Neural cell (in vitro differentiated cells): Measurements from ENCODE around the gene PRRG3. TPM values are rescaled to one million over a fixed set of nuclear protein-coding genes. Genes with fewer than 3 reads are reported as not detected.

Source experiments
- H2AFZ ChIP-seq: fragments of 200-600, 300-800 bp; sonication (generic), shearing (Covaris generic); 2 replicates; pipeline ENCODE4 v1.6.0; 2014; ENCODE audit warnings: low read depth, mild to moderate bottlenecking, antibody characterized with exemption, low read length, moderate library complexity
- H3F3A ChIP-seq: fragments of 200-600 bp; shearing (Covaris generic); 2 replicates; pipeline ENCODE4 v1.6.1; 2016; ENCODE audit warnings: mild to moderate bottlenecking, moderate library complexity, mixed read lengths, antibody characterized with exemption, low read length; ENCODE audit not compliant: insufficient read depth, poor library complexity, severe bottlenecking
- H3K27ac ChIP-seq: fragments of 200-600, 300-800 bp; sonication (generic), shearing (Covaris generic); 2 replicates; pipeline ENCODE4 v1.5.1; 2014; ENCODE audit warnings: mild to moderate bottlenecking, low read length, moderate library complexity
- H3K27me3 ChIP-seq: fragments of 300-800, 200-600 bp; sonication (generic), shearing (Covaris generic); 2 replicates; pipeline ENCODE4 v1.6.0; 2014; ENCODE audit warnings: mild to moderate bottlenecking, low read depth, low read length, moderate library complexity; ENCODE audit not compliant: insufficient read depth
- H3K36me3 ChIP-seq: fragments of 300-800, 200-600 bp; sonication (generic), shearing (Covaris generic); 2 replicates; pipeline ENCODE4 v1.5.1; 2014; ENCODE audit warnings: mild to moderate bottlenecking, antibody characterized with exemption, low read length, moderate library complexity; ENCODE audit not compliant: insufficient read depth
- H3K4me2 ChIP-seq: fragments of 300-800, 200-600 bp; sonication (generic), shearing (Covaris generic); 2 replicates; pipeline ENCODE4 v1.6.0; 2014; ENCODE audit warnings: mild to moderate bottlenecking, low read length
- H3K4me3 ChIP-seq: fragments of 300-800, 200-600 bp; sonication (generic), shearing (Covaris generic); 2 replicates; pipeline ENCODE4 v1.5.1; 2014; ENCODE audit warnings: mild to moderate bottlenecking, low read length, moderate library complexity
- H3K79me2 ChIP-seq: fragments of 200-600 bp; shearing (Covaris generic); replicated peaks from 2 replicates; pipeline ENCODE4 v1.6.0; 2014; ENCODE audit warnings: mild to moderate bottlenecking, low read length, moderate library complexity; ENCODE audit not compliant: insufficient read depth
- H3K9ac ChIP-seq: fragments of 300-800, 200-600 bp; sonication (generic), shearing (Covaris generic); 2 replicates; pipeline ENCODE4 v1.6.1; 2016; ENCODE audit warnings: mild to moderate bottlenecking, low read length, mixed read lengths
- H3K9me2 ChIP-seq: fragments of 200-600 bp; shearing (Covaris generic); 2 replicates; pipeline ENCODE4 v1.6.1; 2016; ENCODE audit warnings: mild to moderate bottlenecking, low read length, mixed read lengths; ENCODE audit not compliant: insufficient read depth
- H3K9me3 ChIP-seq: fragments of 200-600, 300-800 bp; sonication (generic), shearing (Covaris generic); 2 replicates; pipeline ENCODE4 v1.6.1; 2016; ENCODE audit warnings: mild to moderate bottlenecking, mixed run types, low read length, moderate library complexity, mixed read lengths
- H4K20me1 ChIP-seq: fragments of 200-600 bp; shearing (Covaris generic); 2 replicates; pipeline ENCODE4 v1.6.1; 2016; ENCODE audit warnings: mild to moderate bottlenecking, mixed run types; ENCODE audit not compliant: insufficient read depth
- CTCF ChIP-seq: fragments of 450-650 bp; IDR thresholded peaks from 2 replicates; pipeline ENCODE4 v1.5.1; 2014; ENCODE audit warnings: antibody characterized with exemption, mild to moderate bottlenecking, moderate library complexity; ENCODE audit not compliant: poor library complexity, severe bottlenecking
- EP300 ChIP-seq: fragments of 450-650 bp; conservative IDR thresholded peaks from 2 replicates; pipeline ENCODE4 v1.6.1; 2014; ENCODE audit warnings: antibody characterized with exemption, mild to moderate bottlenecking, moderate library complexity; ENCODE audit not compliant: poor library complexity, severe bottlenecking
- EZH2 ChIP-seq: fragments of 200-600, 300-800 bp; shearing (Covaris generic), sonication (generic); IDR thresholded peaks from 2 replicates; pipeline ENCODE4 v1.6.1; 2014; ENCODE audit warnings: antibody characterized with exemption, low read length, borderline replicate concordance, mild to moderate bottlenecking; ENCODE audit not compliant: insufficient read depth, poor library complexity, severe bottlenecking
- MXI1 ChIP-seq: fragments of 450-650 bp; conservative IDR thresholded peaks from 2 replicates; pipeline ENCODE4 v1.6.1; 2014; ENCODE audit warnings: antibody characterized with exemption, mild to moderate bottlenecking; ENCODE audit not compliant: poor library complexity, severe bottlenecking
- POLR2AphosphoS5 ChIP-seq: IDR thresholded peaks from 2 replicates; pipeline ENCODE4 v1.6.1; 2012
- RAD21 ChIP-seq: fragments of 450-650 bp; conservative IDR thresholded peaks from 2 replicates; pipeline ENCODE4 v1.6.1; 2014; ENCODE audit warnings: antibody characterized with exemption, mild to moderate bottlenecking, moderate library complexity
- SMC3 ChIP-seq: fragments of 450-650 bp; conservative IDR thresholded peaks from 2 replicates; pipeline ENCODE4 v1.6.1; 2014; ENCODE audit warnings: antibody characterized with exemption, mild to moderate bottlenecking, moderate library complexity; ENCODE audit not compliant: poor library complexity
- TAF1 ChIP-seq: IDR thresholded peaks from 2 replicates; pipeline ENCODE4 v1.6.1; 2012; ENCODE audit warnings: low read depth
- polyA plus RNA-seq: library from polyadenylated mRNA; depleted of rRNA; stranded (reverse); fragments of >200 nt; gene quantifications from 2 replicates; pipeline ENCODE4 v1.2.3, GENCODE V29; 2014
- TF ChIP-seq, protein P1 (sequence below): IDR thresholded peaks from 2 replicates; pipeline ENCODE4 v1.6.1; 2012; ENCODE audit warnings: borderline replicate concordance

The PRRG3 gene
- polyA plus RNA-seq, 1 donor from 2014 or later = not detected

DNA sequence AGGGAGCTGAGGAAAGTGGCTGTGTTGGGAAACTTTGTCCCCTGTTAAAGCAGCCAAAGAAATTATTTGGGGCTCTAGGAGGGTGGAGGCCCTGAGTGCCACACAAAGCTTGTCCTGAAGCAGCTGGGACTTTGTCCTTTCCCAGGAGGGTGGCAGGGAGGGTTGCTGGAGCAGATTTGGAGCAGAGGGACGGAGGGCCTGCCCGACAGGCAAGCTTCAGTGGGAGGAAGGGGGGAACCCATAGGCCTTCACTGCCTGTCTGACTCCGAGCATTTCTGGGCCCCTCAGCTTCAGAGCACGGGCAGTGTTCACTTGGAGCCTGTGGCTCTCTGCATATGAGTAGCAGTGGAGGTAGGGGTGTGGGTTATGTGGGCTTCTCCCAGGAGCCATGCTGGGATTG, 32.1 kb downstream of the PRRG3 start:
- H3K9ac ChIP-seq = no peak overlapping the region
- H3K9me3 ChIP-seq = no peaks in the 10 kb centered on the region
- H3K4me3 ChIP-seq = no peak overlapping the region
- no peaks in the 10 kb centered on the region for H4K20me1 ChIP-seq
- H2AFZ ChIP-seq = no peak overlapping the region
- H3K27ac ChIP-seq = no peak overlapping the region
- H3K27me3 ChIP-seq = no peaks in the 10 kb centered on the region
- H3F3A ChIP-seq = no peaks in the 10 kb centered on the region
- H3K9me2 ChIP-seq = no peaks in the 10 kb centered on the region
- no peak overlapping the region for H3K4me2 ChIP-seq
- TF ChIP-seq RAD21 (no peak), MXI1 (no peak), CTCF (no peak), POLR2AphosphoS5 (no peak), EP300 (no peak), SMC3 (no peak), TAF1 (no peak), EZH2 (no peak)
- TF ChIP-seq, protein P1, sequence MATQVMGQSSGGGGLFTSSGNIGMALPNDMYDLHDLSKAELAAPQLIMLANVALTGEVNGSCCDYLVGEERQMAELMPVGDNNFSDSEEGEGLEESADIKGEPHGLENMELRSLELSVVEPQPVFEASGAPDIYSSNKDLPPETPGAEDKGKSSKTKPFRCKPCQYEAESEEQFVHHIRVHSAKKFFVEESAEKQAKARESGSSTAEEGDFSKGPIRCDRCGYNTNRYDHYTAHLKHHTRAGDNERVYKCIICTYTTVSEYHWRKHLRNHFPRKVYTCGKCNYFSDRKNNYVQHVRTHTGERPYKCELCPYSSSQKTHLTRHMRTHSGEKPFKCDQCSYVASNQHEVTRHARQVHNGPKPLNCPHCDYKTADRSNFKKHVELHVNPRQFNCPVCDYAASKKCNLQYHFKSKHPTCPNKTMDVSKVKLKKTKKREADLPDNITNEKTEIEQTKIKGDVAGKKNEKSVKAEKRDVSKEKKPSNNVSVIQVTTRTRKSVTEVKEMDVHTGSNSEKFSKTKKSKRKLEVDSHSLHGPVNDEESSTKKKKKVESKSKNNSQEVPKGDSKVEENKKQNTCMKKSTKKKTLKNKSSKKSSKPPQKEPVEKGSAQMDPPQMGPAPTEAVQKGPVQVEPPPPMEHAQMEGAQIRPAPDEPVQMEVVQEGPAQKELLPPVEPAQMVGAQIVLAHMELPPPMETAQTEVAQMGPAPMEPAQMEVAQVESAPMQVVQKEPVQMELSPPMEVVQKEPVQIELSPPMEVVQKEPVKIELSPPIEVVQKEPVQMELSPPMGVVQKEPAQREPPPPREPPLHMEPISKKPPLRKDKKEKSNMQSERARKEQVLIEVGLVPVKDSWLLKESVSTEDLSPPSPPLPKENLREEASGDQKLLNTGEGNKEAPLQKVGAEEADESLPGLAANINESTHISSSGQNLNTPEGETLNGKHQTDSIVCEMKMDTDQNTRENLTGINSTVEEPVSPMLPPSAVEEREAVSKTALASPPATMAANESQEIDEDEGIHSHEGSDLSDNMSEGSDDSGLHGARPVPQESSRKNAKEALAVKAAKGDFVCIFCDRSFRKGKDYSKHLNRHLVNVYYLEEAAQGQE = no peak
- no peaks in the 10 kb centered on the region for H3K79me2 ChIP-seq
- H3K36me3 ChIP-seq = no peaks in the 10 kb centered on the region

- Histone ChIP-seq H3K9ac (no peak overlapping the region), H3F3A (no peaks in the 10 kb centered on the region), H3K27me3 (no peaks in the 10 kb centered on the region)
These were observed 33.9 kb downstream of the PRRG3 start for GRCh38 chrX:151729056-151729725.

More at GRCh38 chrX:151729056-151729725, 33.9 kb downstream of the PRRG3 start:
- Histone ChIP-seq H3K79me2 (no peaks in the 10 kb centered on the region), H3K4me2 (no peak overlapping the region), H3K36me3 (no peaks in the 10 kb centered on the region), H2AFZ (no peak overlapping the region), H4K20me1 (no peaks in the 10 kb centered on the region), H3K4me3 (no peak overlapping the region), H3K9me3 (no peaks in the 10 kb centered on the region), H3K27ac (no peak overlapping the region), H3K9me2 (no peaks in the 10 kb centered on the region)
- TF ChIP-seq POLR2AphosphoS5 = no peak
- TF ChIP-seq SMC3 = no peak
- no peak for TF ChIP-seq EZH2
- TF ChIP-seq TAF1 = no peak
- TF ChIP-seq EP300 = no peak
